K562 (cell line): ENCODE results near the gene KIF17. TPM values are rescaled to one million over a fixed set of nuclear protein-coding genes. Genes with fewer than 3 reads are reported as not detected.
A peak's percentile ranks its signal among the peaks of the same experiment; 100 is the strongest.

ENCODE experiments used
- FOXM1 ChIP-seq, 2 experiments: fragments of 450-650 bp in 1 of 2; sonication (generic) in 1 of 2; formaldehyde crosslinking in 1 of 2; IDR thresholded peaks; 2 replicates each; pipeline versions ENCODE4 v1.6.1 to v1.9.0; 2017 to 2022; ENCODE audit warnings: low read depth in 2 of 2, mild to moderate bottlenecking in 2 of 2, missing genetic modification reagents in 1 of 2, moderate library complexity in 1 of 2
- GMEB1 ChIP-seq: fragments of 250-450 bp; sonication (Bioruptor Pico); IDR thresholded peaks from 2 replicates; pipeline ENCODE4 v1.4.0; 2020; ENCODE audit warnings: mild to moderate bottlenecking
- MTF1 ChIP-seq: fragments of 250-450 bp; sonication (Bioruptor Pico); IDR thresholded peaks from 2 replicates; pipeline ENCODE4 v1.9.0; 2021; ENCODE audit warnings: moderate library complexity, mild to moderate bottlenecking, inconsistent platforms, borderline replicate concordance
- MYBL2 ChIP-seq, 2 experiments: fragments of 450-650 bp in 1 of 2; sonication (generic) in 1 of 2; formaldehyde crosslinking in 1 of 2; IDR thresholded peaks; 2 replicates each; pipeline versions ENCODE4 v1.6.1 to v1.8.1; 2017 to 2022; ENCODE audit warnings: borderline replicate concordance in 1 of 2, inconsistent platforms in 1 of 2, low read depth in 1 of 2, mild to moderate bottlenecking in 1 of 2, missing genetic modification reagents in 1 of 2, moderate library complexity in 1 of 2
- NCOA4 ChIP-seq: fragments of 450-650 bp; IDR thresholded peaks from 2 replicates; pipeline ENCODE4 v1.6.1; 2018; ENCODE audit warnings: mild to moderate bottlenecking; ENCODE audit not compliant: partially characterized antibody
- NR2C1 ChIP-seq, 2 experiments: fragments of 450-650 bp; IDR thresholded peaks; 2 replicates each; pipeline ENCODE4 v1.6.1; 2017; ENCODE audit warnings: mild to moderate bottlenecking in 2 of 2, antibody characterized with exemption in 1 of 2, inconsistent platforms in 1 of 2, missing compliant biosample characterization in 1 of 2, missing genetic modification characterization in 1 of 2
- OTX1 ChIP-seq: fragments of 450-650 bp; formaldehyde crosslinking; IDR thresholded peaks from 2 replicates; pipeline ENCODE4 v1.4.0; 2022; ENCODE audit warnings: mild to moderate bottlenecking
- PTBP1 ChIP-seq: fragments of 200-400 bp; formaldehyde crosslinking; IDR thresholded peaks from 2 replicates; pipeline ENCODE4 v1.6.1; 2017; ENCODE audit warnings: low read depth, low read length
- ZBTB11 ChIP-seq, 3 experiments: fragments of 200-800 bp in 1 of 3; fragments of 250-450 bp in 1 of 3; fragments of 450-650 bp in 1 of 3; sonication (Bioruptor Pico) in 1 of 3; sonication (Bioruptor generic) in 1 of 3; formaldehyde crosslinking in 1 of 3; IDR thresholded peaks; 2 replicates each; pipeline versions ENCODE4 v1.6.1 to v1.8.0; 2016 to 2022; ENCODE audit warnings: mild to moderate bottlenecking in 2 of 3, missing genetic modification characterization in 2 of 3, missing compliant biosample characterization in 1 of 3, moderate library complexity in 1 of 3
- ZNF146 ChIP-seq: IDR thresholded peaks from one replicate; pipeline ENCODE4 v1.6.1; 2018; ENCODE audit warnings: missing compliant biosample characterization; ENCODE audit not compliant: unreplicated experiment
- ZNF395 ChIP-seq: fragments of 200-800 bp; sonication (Bioruptor generic); IDR thresholded peaks from 2 replicates; pipeline ENCODE4 v1.6.1; 2017; ENCODE audit warnings: missing genetic modification characterization, missing compliant biosample characterization
- polyA plus RNA-seq, 8 experiments: library from polyadenylated mRNA; depleted of rRNA in 4 of 8; stranded (reverse) in 5 of 8; unstranded in 3 of 8; fragments of >200 nt; fragmentation: Nextera tagmentation in 2 of 8; fragmentation: Illumina TruSeq in 1 of 8; extraction: Ambion mirVana in 2 of 8; extraction: Trizol in 1 of 8; gene quantifications; 2 replicates each; pipeline versions ENCODE4 v1.2.1 to v1.2.3, GENCODE V29; 2011 to 2014; ENCODE audit warnings: inconsistent platforms in 1 of 8, missing spikeins in 1 of 8
- total RNA-seq, 7 experiments: library from RNA; depleted of rRNA in 6 of 7; stranded (reverse); fragments of >200 nt in 6 of 7; fragmentation: Illumina TruSeq in 2 of 7; extraction: Trizol in 2 of 7; gene quantifications; 2 replicates each; pipeline versions ENCODE4 v1.2.1 to v1.2.3, GENCODE V29; 2011 to 2021; ENCODE audit warnings: low replicate concordance in 1 of 7
- TF ChIP-seq, protein P1 (sequence below): sonication (generic); formaldehyde crosslinking; IDR thresholded peaks from 2 replicates; pipeline ENCODE4 v1.8.1; 2023; ENCODE audit warnings: mild to moderate bottlenecking, missing genetic modification reagents
- TF ChIP-seq, protein P2 (sequence below): fragments of 450-650 bp; IDR thresholded peaks from 2 replicates; pipeline ENCODE4 v1.6.1; 2016

The KIF17 gene
- total and polyA plus RNA-seq, 9 of the 15 experiments (the other 6 are each of a cell fraction or from before 2014, with no cell fraction given) = 0.04 to 0.47 (median 0.18) TPM; not detected in 5

DNA sequence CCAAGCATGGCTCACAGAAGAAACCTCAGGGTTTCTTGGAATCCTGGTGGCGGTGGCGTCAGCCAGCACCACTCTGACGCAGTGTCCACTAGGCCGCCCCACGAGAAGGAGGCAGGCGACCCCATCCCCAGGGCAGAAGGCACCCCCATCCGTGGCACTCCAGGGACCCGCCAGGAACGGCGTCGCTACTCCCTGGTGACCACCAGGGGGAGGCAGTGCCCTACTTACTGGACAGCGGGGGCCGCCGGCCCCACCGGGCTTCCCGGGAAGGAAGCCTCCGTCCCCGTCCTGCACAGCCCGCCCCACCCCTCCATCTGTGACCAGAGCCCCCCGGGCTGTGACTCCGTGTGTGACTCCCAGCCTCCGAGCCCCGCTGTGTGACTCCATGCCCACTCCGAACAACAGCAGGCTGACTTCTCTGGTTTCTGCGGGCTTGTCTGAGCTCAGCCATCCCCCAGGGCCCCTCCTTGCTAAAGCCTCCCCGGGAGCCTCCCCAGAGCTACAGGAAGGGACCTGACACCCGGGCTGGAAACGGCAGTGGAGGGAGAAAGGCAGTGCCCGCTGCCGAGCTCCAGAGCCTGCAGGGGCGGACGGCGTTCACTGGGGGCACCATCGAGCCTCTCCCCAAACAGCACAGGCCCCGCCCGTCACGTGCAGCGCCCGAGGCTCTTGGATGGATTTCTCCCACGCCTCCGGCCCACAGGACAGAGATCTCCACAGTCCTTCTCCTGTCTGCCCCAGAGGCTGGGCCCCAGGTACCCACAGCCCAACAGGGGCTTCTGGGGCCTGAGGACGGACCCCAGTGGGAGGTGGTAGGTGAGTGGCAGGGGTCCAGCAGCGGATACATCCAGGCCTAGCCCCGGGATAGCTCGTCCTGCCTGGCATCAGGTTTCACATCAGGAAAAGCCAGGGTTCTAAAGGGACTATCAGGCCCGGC, 21.1 kb downstream of the KIF17 start (continued):
- TF ChIP-seq ZBTB11 (CRISPR knock-in tag; IDR thresholded peaks at IDR 0.05) (peak in 1 of 3 experiments; percentile 31; a peak in 1 of 6 replicates), OTX1 (CRISPR knock-in tag) (no peak), PTBP1 (no peak), ZNF146 (no peak), MYBL2 (IDR thresholded peaks at IDR 0.05; ENCODE audit: low read depth) (no peak), MYBL2 (CRISPR knock-in tag; IDR thresholded peaks at IDR 0.05; ENCODE audit: borderline replicate concordance) (no peak), GMEB1 (peak; percentile 32; the same call in 1 of the 2 replicates), FOXM1 (IDR thresholded peaks at IDR 0.05; ENCODE audit: low read depth) (no peak), FOXM1 (CRISPR knock-in tag; IDR thresholded peaks at IDR 0.05; ENCODE audit: low read depth) (peak; percentile 55; the same call in 1 of the 2 replicates), MTF1 (CRISPR knock-in tag) (no peak), NR2C1 (IDR thresholded peaks at IDR 0.05) (no peak), NR2C1 (tag; IDR thresholded peaks at IDR 0.05) (no peak), NCOA4 (no peak), ZNF395 (CRISPR knock-in tag) (no peak)
- TF ChIP-seq, protein P1, sequence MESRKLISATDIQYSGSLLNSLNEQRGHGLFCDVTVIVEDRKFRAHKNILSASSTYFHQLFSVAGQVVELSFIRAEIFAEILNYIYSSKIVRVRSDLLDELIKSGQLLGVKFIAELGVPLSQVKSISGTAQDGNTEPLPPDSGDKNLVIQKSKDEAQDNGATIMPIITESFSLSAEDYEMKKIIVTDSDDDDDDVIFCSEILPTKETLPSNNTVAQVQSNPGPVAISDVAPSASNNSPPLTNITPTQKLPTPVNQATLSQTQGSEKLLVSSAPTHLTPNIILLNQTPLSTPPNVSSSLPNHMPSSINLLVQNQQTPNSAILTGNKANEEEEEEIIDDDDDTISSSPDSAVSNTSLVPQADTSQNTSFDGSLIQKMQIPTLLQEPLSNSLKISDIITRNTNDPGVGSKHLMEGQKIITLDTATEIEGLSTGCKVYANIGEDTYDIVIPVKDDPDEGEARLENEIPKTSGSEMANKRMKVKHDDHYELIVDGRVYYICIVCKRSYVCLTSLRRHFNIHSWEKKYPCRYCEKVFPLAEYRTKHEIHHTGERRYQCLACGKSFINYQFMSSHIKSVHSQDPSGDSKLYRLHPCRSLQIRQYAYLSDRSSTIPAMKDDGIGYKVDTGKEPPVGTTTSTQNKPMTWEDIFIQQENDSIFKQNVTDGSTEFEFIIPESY (CRISPR knock-in tag) = 0 out of 2 replicates have a peak, but pooled peaks have one; percentile 23
- TF ChIP-seq, protein P2, sequence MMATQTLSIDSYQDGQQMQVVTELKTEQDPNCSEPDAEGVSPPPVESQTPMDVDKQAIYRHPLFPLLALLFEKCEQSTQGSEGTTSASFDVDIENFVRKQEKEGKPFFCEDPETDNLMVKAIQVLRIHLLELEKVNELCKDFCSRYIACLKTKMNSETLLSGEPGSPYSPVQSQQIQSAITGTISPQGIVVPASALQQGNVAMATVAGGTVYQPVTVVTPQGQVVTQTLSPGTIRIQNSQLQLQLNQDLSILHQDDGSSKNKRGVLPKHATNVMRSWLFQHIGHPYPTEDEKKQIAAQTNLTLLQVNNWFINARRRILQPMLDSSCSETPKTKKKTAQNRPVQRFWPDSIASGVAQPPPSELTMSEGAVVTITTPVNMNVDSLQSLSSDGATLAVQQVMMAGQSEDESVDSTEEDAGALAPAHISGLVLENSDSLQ = peak; percentile 54
